ENCODE results near the gene BICRA. TPM values are rescaled to one million over a fixed set of nuclear protein-coding genes. Genes with fewer than 3 reads are reported as not detected.

The BICRA gene
- total RNA-seq, 1 experiment from 2014 or later: 29.3 TPM

- Mint-ChIP-seq H3K4me1 (peaks cover 0 to 4% of the 10 kb centered on the region in 2 experiments; a peak in 1 of 4 replicates), H3K27me3 (ENCODE audit: low read depth) (peaks cover 4% of the 10 kb centered on the region; the same call in 1 of the 2 replicates), H3K36me3 (ENCODE audit: insufficient read depth in 1 of 3, low read depth in 3 of 3) (peaks cover 11 to 42% (median 39%) of the 10 kb centered on the region in 3 experiments; a peak in 6 of 7 replicates), H3K27ac (peak overlapping the region in 1 of 3 experiments; percentile 20; a peak in 1 of 7 replicates), H3K9me3 (no peaks in the 10 kb centered on the region; a peak in 1 of 5 replicates), H3K4me3 (no peak overlapping the region)
- Histone ChIP-seq H3K14ac (ENCODE audit: insufficient read depth, low read length) (no peak overlapping the region), H2BK20ac (ENCODE audit: low read depth, low read length, poor library complexity, severe bottlenecking) (no peak overlapping the region), H3K79me2 (ENCODE audit: insufficient read depth, low read length) (no peaks in the 10 kb centered on the region), H3K27me3 (ENCODE audit: insufficient read depth, low read length) (no peaks in the 10 kb centered on the region), H3K4me1 (ENCODE audit: insufficient read depth, low read length) (no peaks in the 10 kb centered on the region), H2BK5ac (ENCODE audit: insufficient read length, low read length) (no peak overlapping the region), H4K20me1 (ENCODE audit: control insufficient read depth, insufficient read depth, insufficient read length) (no peaks in the 10 kb centered on the region), H2AK5ac (ENCODE audit: insufficient read length, low read length) (no peak overlapping the region), H2AFZ (ENCODE audit: low read length) (no peak overlapping the region), H3K9ac (ENCODE audit: extremely low read depth, insufficient read length, low read length) (no peak overlapping the region), H3K18ac (ENCODE audit: insufficient read length, low read depth, low read length) (no peak overlapping the region), H3K56ac (ENCODE audit: insufficient read length, low read depth, low read length) (no peak overlapping the region), H2BK12ac (ENCODE audit: insufficient read length, low read depth, low read length) (no peak overlapping the region), H4K8ac (replicated peaks; ENCODE audit: insufficient read length, low read depth, low read length) (no peak overlapping the region), H3K23me2 (ENCODE audit: insufficient read length, low read depth, low read length, poor library complexity, severe bottlenecking) (no peaks in the 10 kb centered on the region), H3K79me1 (ENCODE audit: insufficient read depth, low read depth, low read length, poor library complexity, severe bottlenecking) (no peaks in the 10 kb centered on the region), H4K5ac (ENCODE audit: insufficient read length, low read depth, low read length) (no peak overlapping the region), H3T11ph (ENCODE audit: low read length) (no peak overlapping the region), H3K4me2 (ENCODE audit: insufficient read depth, insufficient read length, low read length) (no peak overlapping the region), H2BK120ac (ENCODE audit: low read depth, low read length, poor library complexity, severe bottlenecking) (no peak overlapping the region), H3K4ac (ENCODE audit: low read depth, low read length) (no peak overlapping the region), H3K9me3 (ENCODE audit: control insufficient read depth, low read depth, low read length) (no peaks in the 10 kb centered on the region), H3K27ac (ENCODE audit: insufficient read length, low read depth, low read length) (no peak overlapping the region), H2BK15ac (ENCODE audit: low read depth, low read length) (no peak overlapping the region), H3K23ac (ENCODE audit: insufficient read length, low read depth, low read length) (no peak overlapping the region), H4K91ac (ENCODE audit: insufficient read length, low read depth, low read length) (no peak overlapping the region)
- no peak for DNase-seq
- no peak for TF ChIP-seq CTCF (conservative IDR thresholded peaks at IDR 0.05)
- WGBS (ENCODE audit: extremely low coverage, insufficient read length, low lambda C conversion rate): no CpG with 5 or more reads among the region's 5 CpGs
These were observed 94.4 kb downstream of the BICRA start for GRCh38 chr19:47703301-47703700.

Data from H9 (cell line).